Mononuclear cell (primary cell): ENCODE measurements around the gene PRODH2. TPM values are rescaled to one million over a fixed set of nuclear protein-coding genes. Genes with fewer than 3 reads are reported as not detected.
"Not testable (repeated sequence)": the region's sequence is repeated elsewhere in the genome, so short reads cannot be mapped to it uniquely, and the experiment has no call there.

Experiments used
- H3K27me3 ChIP-seq: 2 replicates; pipeline ENCODE4 v1.6.0; 2011; ENCODE audit warnings: low read length, control low read depth; ENCODE audit not compliant: insufficient read depth
- H3K4me1 ChIP-seq: 2 replicates; pipeline ENCODE4 v1.5.1; 2011; ENCODE audit warnings: mild to moderate bottlenecking, low read length, control low read depth; ENCODE audit not compliant: insufficient read depth
- H3K4me3 ChIP-seq: 2 replicates; pipeline ENCODE4 v1.5.1; 2011; ENCODE audit warnings: mild to moderate bottlenecking, low read length, moderate library complexity
- H3K9me3 ChIP-seq: 2 replicates; pipeline ENCODE4 v1.5.1; 2011; ENCODE audit warnings: low read depth, mild to moderate bottlenecking, control low read depth, low read length
- total RNA-seq: library from RNA; depleted of rRNA; stranded (reverse); fragments of >200 nt; gene quantifications from one replicate; pipeline ENCODE4 v1.2.3, GENCODE V29; 2012

Gene PRODH2
- total RNA-seq, 1 donor: not detected

DNA sequence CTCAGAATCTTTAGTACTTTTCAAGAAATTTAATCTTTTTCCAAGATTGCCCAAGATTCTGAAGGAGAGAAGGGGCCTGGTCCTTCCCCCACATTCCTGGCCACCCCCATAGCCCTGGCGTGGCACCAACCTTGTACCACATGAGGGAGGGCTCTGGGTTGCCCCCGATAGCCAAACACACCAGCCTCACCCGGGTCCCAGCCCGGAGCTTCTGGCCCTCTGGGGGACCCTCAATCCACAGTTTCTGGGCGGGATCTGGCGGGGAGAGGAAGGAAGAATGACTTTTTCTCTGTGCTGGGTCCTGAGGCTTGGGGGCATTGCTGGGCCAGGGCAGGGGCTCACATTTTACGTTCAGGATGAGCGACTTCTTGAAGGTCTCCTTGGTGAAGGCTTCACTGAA is 35.3 kb upstream of the PRODH2 start:
- Histone ChIP-seq H3K9me3 (no peaks in the 10 kb centered on the region), H3K27me3 (peaks cover 33% of the 10 kb centered on the region), H3K4me1 (peaks cover 7% of the 10 kb centered on the region), H3K4me3 (no peak overlapping the region)

DNA sequence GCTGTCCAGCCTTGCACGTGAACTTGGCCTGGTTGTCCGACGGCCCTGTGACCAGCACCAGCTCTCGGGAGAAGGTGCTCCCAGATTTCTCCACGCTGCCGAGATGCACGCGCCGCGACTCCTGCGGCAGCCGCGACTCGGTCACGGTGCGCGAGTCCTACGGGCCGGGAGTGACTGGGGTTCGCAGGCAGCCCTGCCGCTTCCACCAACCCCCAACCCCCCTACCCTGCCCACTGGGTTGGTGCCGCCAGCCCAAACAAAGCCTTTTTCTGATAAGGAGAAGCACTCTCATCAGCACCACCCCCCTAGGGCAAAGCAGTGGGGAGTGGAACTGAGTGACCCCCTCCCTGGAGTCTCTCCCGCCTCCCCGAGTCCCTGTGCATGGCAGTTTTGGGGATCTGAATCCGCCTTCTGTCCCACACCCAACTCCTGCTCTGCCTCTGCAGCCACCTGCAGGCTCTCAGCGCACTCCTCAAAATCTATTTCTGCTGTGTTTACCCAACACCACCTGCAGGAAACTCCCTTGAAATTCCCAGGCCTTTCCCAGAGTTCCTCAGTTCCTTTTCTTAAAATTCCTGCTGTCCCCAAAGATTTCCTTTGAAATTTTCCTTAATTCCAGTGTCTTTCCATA is 33.5 kb upstream of the PRODH2 start:
- no peaks in the 10 kb centered on the region for H3K9me3 ChIP-seq
- no peak overlapping the region for H3K4me3 ChIP-seq
- H3K4me1 ChIP-seq: peaks cover 7% of the 10 kb centered on the region
- H3K27me3 ChIP-seq: peaks cover 33% of the 10 kb centered on the region

DNA sequence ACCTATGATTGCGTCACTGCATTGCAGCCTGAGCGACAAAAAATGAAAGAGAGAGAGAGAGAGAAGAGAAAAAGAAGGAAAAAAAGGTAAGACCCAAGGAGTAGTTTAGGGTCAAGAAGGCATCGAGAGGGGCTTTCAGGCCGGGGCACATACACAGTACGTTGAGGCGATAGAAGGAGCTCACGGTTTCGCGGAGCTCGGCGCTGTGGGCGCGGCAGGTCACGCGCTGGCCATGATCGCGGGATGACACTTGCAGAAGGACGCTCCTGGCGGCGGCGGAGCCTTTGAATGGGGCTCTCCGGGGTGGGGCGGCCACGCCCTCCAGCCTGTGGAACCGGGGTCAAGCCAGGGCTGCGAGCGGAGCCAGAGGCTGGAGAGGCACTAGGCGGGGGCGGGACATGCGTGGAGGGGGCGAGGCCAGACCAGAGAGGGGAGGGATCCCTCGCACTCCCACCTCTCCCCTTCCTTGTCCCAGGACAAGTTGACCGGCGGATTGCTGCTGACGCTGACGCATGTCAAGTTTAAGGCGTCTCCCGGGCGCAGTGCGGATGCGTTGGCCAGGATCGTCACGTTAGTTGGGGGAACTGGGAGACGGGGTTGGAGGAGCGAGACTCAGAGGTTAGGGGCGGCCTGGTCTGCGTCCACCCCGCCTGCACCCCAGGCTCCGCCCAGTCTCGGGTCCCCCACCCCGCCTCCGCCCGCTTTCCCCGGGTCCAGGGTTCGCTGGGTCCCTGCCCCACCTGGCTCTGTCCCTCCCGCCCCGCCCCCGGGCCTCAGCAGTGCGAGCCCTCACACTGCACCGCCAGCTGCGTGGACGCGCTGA is 32.8 kb upstream of the PRODH2 start:
- Histone ChIP-seq H3K4me1 (peaks cover 7% of the 10 kb centered on the region), H3K9me3 (no peaks in the 10 kb centered on the region), H3K27me3 (peaks cover 33% of the 10 kb centered on the region), H3K4me3 (no peak overlapping the region)

DNA sequence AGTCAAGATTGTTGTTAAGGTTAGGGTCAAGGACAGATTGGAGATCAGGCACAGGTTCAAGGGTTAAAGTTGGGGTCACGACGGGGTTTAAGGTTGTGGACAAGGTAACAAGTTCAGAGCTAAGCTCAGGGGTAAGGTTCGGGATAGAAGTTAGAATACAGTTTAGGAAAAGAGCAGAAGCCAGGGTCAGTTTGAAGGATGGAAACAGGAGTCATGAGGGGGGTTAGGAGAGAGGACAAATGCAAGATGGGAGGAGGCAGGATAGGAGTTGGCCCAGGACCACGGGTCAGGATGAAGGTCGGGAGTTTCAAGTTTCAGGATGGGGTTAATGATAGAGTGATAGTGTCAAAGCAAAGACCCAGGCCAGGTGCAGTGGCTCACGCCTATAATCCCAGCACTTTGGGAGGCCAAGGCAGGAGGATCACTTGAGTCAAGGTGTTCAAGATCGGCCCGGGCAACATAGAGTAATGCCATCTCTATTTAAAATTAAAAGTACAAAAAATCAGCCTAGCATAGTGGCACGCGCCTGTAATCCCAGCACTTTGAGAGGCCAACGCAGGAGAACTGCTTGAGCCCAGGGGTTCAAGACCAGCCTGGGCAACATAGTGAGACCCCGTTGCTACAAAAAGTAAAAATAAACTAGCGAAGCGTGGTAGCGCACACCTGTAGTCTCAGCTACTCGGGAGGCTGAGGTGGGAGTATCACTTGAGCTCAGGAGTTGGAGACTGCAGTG is 32.0 kb upstream of the PRODH2 start:
- H3K4me1 ChIP-seq: peaks cover 7% of the 10 kb centered on the region
- H3K9me3 ChIP-seq: no peaks in the 10 kb centered on the region
- H3K27me3 ChIP-seq: peaks cover 33% of the 10 kb centered on the region
- no peak overlapping the region for H3K4me3 ChIP-seq

DNA sequence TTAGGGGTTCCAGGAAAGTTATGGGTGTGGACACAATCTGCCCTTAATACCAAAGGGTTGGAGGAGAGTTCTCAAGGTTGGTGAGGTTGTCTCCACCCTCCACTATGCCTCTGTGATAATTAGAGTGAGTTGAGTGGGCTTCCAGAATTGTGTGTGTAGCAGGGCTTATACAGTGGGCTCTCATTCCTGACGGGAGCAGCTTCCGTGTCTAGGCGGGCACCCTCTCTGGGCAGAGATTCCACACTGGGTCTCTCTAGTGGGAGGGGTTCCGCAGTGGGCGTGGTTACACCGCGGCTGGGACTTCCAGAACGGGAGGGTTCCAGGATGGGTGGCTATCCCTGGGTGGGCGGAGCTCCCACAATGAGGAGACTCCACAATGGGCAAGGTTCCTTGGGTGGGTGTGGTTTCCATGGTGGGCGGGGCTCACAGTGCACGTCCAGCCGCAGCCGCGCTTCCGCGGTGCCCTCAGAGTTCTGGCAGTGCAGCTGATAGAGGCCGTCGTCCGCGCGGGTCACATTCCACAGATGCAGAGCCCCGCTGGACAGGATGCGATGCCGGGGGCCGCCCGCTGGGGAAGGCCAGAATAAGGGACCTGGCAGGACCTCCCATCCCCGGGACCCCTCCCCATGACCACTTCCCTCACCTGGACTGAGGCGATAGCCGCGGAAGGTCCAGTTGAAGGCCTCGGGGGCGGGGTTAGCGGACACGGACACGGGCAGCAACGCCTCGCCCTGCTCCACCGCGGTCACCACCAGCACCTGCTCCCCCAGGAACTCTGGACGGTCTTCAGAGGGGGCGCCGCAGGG is 31.2 kb upstream of the PRODH2 start:
- Histone ChIP-seq H3K4me1 (peaks cover 7% of the 10 kb centered on the region), H3K4me3 (no peak overlapping the region), H3K27me3 (peaks cover 33% of the 10 kb centered on the region), H3K9me3 (no peaks in the 10 kb centered on the region)

DNA sequence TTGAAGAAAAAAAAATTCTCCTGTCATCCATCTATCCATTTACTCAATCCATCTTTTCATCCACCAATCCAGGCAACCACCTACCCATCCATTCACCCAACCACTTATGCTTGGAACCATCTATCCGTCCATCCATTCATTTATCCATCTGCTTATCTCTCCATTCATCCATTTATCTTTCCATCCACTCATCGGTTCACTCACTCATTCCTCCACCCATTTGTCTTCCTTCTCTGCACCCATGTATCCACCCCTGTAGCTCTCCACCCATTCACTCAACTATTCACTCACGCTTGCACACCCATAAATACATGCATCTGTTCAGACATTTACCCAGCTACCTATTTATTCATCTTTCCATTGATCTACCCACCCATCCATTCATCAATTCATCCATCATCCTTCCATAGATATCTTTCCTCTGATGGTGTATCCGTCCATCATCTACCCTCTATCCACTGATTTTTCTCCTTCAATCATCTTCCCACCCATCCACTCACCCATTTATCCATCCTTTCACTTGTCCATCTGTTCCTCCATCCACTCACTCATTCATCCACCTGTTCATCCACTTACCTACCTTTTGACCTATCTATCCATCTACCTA is 30.1 kb upstream of the PRODH2 start:
- peaks cover 33% of the 10 kb centered on the region for H3K27me3 ChIP-seq
- H3K4me1 ChIP-seq: peaks cover 7% of the 10 kb centered on the region
- no peaks in the 10 kb centered on the region for H3K9me3 ChIP-seq
- H3K4me3 ChIP-seq: no peak overlapping the region

DNA sequence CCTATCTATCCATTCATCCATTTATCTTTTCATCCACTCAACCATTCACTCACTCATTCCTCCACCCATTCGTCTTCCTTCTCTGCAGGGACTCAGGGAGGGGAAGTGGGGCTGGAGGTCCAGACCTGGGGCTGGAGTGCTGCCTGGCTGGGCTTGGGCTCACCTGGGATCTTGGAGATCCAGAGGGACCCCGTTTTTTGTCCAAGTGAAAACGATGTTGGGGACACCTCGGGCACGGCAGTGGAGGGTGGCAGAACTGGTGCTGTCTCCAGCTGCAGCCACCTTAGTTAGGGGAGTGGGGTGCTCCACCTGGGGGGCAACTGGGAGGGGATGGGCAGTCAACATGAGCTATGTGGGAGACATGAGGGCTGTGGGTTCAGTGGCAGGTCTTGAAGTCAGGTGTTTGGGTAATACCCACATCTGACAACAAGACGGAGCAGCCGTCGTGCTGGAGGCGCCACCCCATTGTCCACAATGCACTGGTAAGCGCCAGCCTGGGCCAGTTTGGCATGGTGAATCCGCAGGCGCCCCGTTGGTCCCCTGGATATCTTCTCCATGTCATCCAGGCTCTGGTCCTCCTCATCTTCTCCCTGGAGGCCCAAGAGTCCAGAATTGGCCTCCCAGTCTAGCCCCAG is 29.4 kb upstream of the PRODH2 start:
- Histone ChIP-seq H3K9me3 (no peaks in the 10 kb centered on the region), H3K27me3 (peaks cover 33% of the 10 kb centered on the region), H3K4me3 (no peak overlapping the region), H3K4me1 (peaks cover 7% of the 10 kb centered on the region)

DNA sequence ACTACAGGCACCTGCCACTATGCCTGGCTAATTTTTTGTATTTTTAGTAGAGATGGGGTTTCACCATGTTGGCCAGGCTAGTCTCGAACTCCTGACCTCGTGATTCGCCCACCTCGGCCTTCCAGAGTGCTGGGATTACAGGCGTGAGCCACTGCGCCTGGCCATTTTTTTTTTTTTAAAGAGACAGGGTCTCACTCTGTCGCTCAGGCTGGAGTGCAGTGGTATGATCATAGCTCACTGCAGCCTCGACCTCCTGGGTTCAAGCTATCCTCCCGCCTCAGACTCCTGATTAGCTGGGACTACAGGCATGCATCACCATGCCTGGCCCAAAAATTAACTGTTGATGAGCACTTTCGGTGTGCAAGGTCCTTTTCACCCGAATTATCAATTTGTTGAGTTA is 23.5 kb upstream of the PRODH2 start:
- H3K4me3 ChIP-seq, H3K4me1 ChIP-seq, H3K9me3 ChIP-seq, H3K27me3 ChIP-seq: not testable (repeated sequence)

DNA sequence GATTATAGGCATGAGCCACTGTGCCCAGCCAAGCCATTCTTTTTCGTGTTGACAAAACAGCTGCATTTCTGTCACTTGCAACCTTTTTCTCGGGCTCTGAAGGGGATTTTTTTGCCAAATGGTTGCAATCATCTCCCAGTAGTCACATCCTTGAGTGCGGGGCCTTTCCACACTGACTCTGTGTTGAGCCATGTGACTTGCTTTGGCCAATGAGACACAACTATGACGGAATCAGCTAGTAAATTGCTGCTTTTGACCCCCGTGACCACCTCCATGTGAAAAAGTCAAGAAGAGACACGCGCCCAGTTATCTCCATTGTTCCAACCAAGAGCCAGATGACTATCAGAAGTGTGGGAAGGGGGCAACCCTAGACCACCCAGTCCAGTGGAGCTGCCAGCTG is 21.3 kb upstream of the PRODH2 start:
- Histone ChIP-seq H3K4me3 (no peak overlapping the region), H3K4me1 (no peaks in the 10 kb centered on the region), H3K27me3 (no peaks in the 10 kb centered on the region), H3K9me3 (no peaks in the 10 kb centered on the region)

DNA sequence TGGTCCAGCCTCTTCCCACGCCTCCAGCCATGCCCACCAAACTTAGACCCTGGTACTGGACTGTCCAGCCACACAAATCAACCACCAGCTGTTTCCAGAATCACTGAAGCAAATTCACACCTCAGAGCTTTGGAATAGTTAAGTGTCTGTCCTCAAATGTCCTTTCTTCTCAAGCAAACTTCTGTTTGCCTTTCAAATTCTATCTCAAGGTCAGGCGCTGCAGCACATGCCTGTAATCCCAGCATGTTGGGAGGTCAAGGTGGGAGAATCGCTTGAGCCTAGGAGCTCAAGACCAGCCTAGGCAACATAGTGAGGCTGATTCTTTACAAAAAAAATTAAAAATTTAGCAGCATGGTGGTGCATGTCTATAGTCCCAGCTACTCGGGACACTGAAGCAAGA is 19.4 kb upstream of the PRODH2 start:
- Histone ChIP-seq H3K27me3 (no peaks in the 10 kb centered on the region), H3K9me3 (no peaks in the 10 kb centered on the region), H3K4me3 (no peak overlapping the region), H3K4me1 (no peaks in the 10 kb centered on the region)

DNA sequence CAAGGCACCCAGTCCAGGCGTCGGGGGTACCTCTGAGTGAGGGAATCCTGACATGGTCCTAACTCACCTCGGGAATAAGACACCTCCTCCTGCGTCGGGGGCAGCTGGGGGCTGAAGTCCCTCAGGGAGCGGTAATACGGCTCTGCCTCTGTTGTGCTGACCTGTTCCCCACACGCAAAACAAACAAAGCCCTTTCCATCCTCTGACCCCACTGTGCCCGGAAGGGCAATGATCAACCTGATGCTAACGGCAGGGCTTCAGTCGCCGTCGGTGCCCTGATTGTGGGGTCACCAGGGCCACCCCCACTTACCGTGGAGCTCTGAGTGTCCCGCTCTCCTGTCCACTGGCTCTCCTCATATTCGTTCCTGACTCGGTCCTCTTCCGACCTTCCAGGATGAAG is 18.3 kb upstream of the PRODH2 start:
- H3K4me1 ChIP-seq: no peaks in the 10 kb centered on the region
- H3K27me3 ChIP-seq: no peaks in the 10 kb centered on the region
- no peaks in the 10 kb centered on the region for H3K9me3 ChIP-seq
- no peak overlapping the region for H3K4me3 ChIP-seq

DNA sequence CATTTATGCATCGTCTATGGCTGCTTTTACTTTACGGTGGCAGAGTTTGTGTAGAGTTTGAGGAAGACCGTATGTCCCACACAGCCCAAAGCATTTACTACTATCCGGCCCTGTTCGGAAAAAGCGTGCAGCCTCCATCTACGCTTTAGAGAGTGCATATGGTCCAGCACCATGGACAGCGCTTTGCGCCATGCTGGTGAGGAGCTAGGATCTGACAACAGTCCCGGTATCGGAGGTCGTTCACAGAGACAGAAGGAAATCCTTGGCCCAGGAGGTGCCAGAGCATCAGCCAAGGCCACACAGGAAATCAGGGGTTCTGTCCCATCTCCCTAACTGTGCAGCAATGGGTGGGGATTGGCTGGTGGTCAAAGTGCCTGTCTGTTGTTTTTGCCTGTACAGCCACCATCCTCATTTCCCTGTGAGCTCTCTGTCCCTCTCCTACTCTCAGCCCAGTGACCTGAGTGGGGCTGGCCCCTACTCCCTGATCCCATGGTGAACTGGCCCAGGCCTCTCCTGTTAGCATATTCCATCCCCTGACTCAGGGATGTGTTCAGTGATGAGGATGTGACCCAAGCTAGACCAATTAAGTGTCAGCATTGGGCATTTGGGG is 16.2 kb upstream of the PRODH2 start:
- no peaks in the 10 kb centered on the region for H3K9me3 ChIP-seq
- H3K4me1 ChIP-seq: no peaks in the 10 kb centered on the region
- H3K27me3 ChIP-seq: no peaks in the 10 kb centered on the region
- no peak overlapping the region for H3K4me3 ChIP-seq

DNA sequence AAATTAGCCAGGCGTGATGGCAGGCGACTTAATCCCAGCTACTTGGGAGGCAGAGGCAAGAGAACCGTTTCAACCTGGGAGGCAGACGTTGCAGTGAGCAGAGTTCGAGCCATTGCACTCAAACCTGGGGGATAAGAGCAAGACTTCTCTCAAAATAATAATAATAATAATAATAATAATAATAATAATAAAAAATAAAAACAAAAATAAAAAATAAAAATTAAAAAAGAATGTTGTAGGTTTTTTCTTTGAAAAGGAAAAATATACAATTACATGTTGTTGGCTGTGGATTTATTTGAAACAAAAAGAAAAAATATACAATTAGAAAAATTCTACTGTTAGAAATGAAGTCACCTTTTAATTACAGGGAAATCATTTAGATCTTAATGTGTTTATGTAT is 11.5 kb upstream of the PRODH2 start:
- no peaks in the 10 kb centered on the region for H3K4me1 ChIP-seq
- no peak overlapping the region for H3K4me3 ChIP-seq
- no peaks in the 10 kb centered on the region for H3K27me3 ChIP-seq
- H3K9me3 ChIP-seq: no peaks in the 10 kb centered on the region

DNA sequence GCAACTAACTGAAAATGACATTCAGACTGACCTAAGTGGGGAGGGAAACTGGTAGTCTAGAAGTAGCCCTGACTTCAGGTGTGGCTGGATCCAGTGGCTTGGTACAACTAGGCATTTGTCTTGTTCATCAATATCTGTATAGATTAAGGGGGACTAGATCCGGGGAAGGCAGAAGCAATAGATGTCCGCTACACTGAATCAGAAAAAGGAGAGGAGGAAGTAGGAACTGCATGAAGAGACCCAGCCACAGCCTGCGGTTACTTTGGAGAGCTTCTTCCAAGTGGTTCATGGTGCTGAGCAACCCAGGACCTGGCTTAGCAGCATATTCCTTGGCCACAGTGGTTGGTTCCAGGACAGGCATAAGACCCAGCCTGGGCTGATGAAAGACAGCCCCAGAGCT is 9.9 kb upstream of the PRODH2 start:
- Histone ChIP-seq H3K4me1 (no peaks in the 10 kb centered on the region), H3K27me3 (peaks cover 3% of the 10 kb centered on the region), H3K4me3 (no peak overlapping the region), H3K9me3 (no peaks in the 10 kb centered on the region)
